Measurements from ENCODE around the gene PLXNA4. TPM values are rescaled to one million over a fixed set of nuclear protein-coding genes. Genes with fewer than 3 reads are reported as not detected.

PLXNA4 gene
- total and polyA plus RNA-seq, 4 donors: 0.04 to 1.1 (median 0.41) TPM

DNA sequence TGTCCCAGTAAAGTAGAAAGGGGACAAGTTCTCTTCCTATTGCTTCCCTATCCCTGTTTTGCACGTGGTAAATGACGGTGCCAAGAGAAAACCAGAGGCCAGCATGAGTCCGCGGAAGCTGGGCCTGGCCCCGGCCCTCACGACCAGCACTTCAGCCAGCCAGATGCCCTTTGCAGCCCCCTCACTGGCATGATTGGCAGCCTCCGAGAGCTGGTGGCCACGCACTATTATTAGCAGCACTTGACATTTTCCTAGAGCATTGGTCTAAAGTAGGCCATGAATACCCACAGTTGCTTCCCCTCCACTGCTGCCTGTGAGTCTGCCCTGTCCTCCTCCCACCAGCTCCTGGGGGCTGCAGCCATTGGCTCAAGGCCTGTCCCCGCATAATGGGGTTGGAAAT lies 369.1 kb downstream of the PLXNA4 start:
- Histone ChIP-seq H3K27ac (ENCODE audit: low read depth in 1 of 2, low read length in 2 of 2) (no peak overlapping the region), H3K4me1 (ENCODE audit: control insufficient read depth in 4 of 4, insufficient read depth in 4 of 4, low read length in 3 of 4) (no peaks in the 10 kb centered on the region), H3K9me3 (ENCODE audit: control insufficient read depth in 4 of 4, low read length in 3 of 4) (no peaks in the 10 kb centered on the region), H3K9ac (ENCODE audit: low read depth in 1 of 2, low read length in 2 of 2) (no peak overlapping the region), H3K4me3 (ENCODE audit: low read depth in 1 of 3, low read length in 3 of 3) (no peak overlapping the region), H3K27me3 (ENCODE audit: control insufficient read depth in 4 of 4, insufficient read depth in 4 of 4, low read length in 3 of 4) (no peaks in the 10 kb centered on the region), H3K36me3 (ENCODE audit: control insufficient read depth in 4 of 4, insufficient read depth in 3 of 4, low read depth in 1 of 4, low read length in 3 of 4) (no peaks in the 10 kb centered on the region)
- no peak for TF ChIP-seq RXRA (IDR thresholded peaks at IDR 0.05)
- no peak for TF ChIP-seq HNF4G (IDR thresholded peaks at IDR 0.05)
- no peak for TF ChIP-seq FOXA1 (IDR thresholded peaks at IDR 0.05)
- no peak for TF ChIP-seq SP1 (IDR thresholded peaks at IDR 0.05)
- TF ChIP-seq, protein P1, sequence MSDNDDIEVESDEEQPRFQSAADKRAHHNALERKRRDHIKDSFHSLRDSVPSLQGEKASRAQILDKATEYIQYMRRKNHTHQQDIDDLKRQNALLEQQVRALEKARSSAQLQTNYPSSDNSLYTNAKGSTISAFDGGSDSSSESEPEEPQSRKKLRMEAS (IDR thresholded peaks at IDR 0.05): no peak
- no peak for TF ChIP-seq GABPA (IDR thresholded peaks at IDR 0.05 in 1 of 2, conservative IDR thresholded peaks at IDR 0.05 in 1 of 2)
- TF ChIP-seq, protein P2, sequence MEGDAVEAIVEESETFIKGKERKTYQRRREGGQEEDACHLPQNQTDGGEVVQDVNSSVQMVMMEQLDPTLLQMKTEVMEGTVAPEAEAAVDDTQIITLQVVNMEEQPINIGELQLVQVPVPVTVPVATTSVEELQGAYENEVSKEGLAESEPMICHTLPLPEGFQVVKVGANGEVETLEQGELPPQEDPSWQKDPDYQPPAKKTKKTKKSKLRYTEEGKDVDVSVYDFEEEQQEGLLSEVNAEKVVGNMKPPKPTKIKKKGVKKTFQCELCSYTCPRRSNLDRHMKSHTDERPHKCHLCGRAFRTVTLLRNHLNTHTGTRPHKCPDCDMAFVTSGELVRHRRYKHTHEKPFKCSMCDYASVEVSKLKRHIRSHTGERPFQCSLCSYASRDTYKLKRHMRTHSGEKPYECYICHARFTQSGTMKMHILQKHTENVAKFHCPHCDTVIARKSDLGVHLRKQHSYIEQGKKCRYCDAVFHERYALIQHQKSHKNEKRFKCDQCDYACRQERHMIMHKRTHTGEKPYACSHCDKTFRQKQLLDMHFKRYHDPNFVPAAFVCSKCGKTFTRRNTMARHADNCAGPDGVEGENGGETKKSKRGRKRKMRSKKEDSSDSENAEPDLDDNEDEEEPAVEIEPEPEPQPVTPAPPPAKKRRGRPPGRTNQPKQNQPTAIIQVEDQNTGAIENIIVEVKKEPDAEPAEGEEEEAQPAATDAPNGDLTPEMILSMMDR (IDR thresholded peaks at IDR 0.05; ENCODE audit: low read depth, low read length, missing input control): no peak
- no peak for TF ChIP-seq JUND (IDR thresholded peaks at IDR 0.05)
- no peak for TF ChIP-seq FOXA2 (IDR thresholded peaks at IDR 0.05)
- no peak for TF ChIP-seq RAD21 (IDR thresholded peaks at IDR 0.05)
- no peak for TF ChIP-seq REST (IDR thresholded peaks at IDR 0.05)
- TF ChIP-seq YY1 (IDR thresholded peaks at IDR 0.05): no peak
- no peak for TF ChIP-seq TAF1 (conservative IDR thresholded peaks at IDR 0.05)
- no peak for TF ChIP-seq EGR1 (IDR thresholded peaks at IDR 0.05; ENCODE audit: low read depth in 2 of 2)
- TF ChIP-seq NR2F2 (IDR thresholded peaks at IDR 0.05): no peak
- TF ChIP-seq, protein P3, sequence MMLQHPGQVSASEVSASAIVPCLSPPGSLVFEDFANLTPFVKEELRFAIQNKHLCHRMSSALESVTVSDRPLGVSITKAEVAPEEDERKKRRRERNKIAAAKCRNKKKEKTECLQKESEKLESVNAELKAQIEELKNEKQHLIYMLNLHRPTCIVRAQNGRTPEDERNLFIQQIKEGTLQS (IDR thresholded peaks at IDR 0.05): no peak
- no peak for TF ChIP-seq ZBTB33 (IDR thresholded peaks at IDR 0.05)
- no peak for TF ChIP-seq HNF4A (conservative IDR thresholded peaks at IDR 0.05)
- 87% methylated on average over 9 of the region's 9 CpGs for WGBS
- no peak for DNase-seq (ENCODE audit: low spot score)
